ENCODE measurements around the gene STYK1. TPM values are rescaled to one million over a fixed set of nuclear protein-coding genes. Genes with fewer than 3 reads are reported as not detected.

Gene STYK1
- polyA plus RNA-seq, 4 donors, result 1.9 to 8.1 (median 4.8) TPM

DNA sequence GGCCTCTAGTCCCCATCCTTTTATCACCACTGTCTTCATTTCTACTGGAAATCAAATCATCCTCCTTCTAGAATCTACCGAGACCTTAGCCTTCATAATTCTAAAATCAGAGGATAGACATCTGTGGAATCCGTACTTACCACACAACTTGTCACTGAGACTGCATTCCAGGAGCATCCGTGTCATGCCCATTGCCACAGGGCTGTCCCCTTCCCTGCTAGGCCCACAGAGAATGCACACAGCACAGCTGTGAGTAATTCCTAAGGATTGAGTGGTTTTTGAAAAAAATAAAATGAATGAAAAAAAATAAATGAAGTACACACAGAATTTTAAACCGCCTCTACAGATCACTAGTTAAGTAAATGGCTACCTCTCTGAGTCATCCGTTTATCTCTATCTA is 39.4 kb downstream of the STYK1 start:
- no peak for FAIRE-seq
- WGBS, 3 donors, result 87 to 94% (median 91%) methylated on average over 5 of the region's 5 CpGs

GRCh38 chr12:10633541-10633940 is 40.3 kb downstream of the STYK1 start:
- FAIRE-seq, result no peak
- 73 to 76% (median 74%) methylated on average over 3 of the region's 3 CpGs for WGBS, 3 donors

More for the DNA sequence above, 39.4 kb downstream of the STYK1 start:
- peaks cover 0 to 2% (median 0%) of the 10 kb centered on the region in 3 donors for H3K36me3 ChIP-seq (ENCODE audit: control insufficient read depth in 3 of 3, insufficient read depth in 2 of 3, low read depth in 1 of 3, low read length in 3 of 3)
- DNase-seq, result no peak
- no peak overlapping the region for H3K4me3 ChIP-seq (ENCODE audit: low read depth in 1 of 3, low read length in 3 of 3)
- H3K4me1 ChIP-seq (ENCODE audit: control insufficient read depth in 3 of 3, insufficient read depth in 2 of 3, low read depth in 1 of 3, low read length in 2 of 3), result peaks cover 0 to 4% (median 3%) of the 10 kb centered on the region in 3 donors
- H3K9me3 ChIP-seq (ENCODE audit: control insufficient read depth in 2 of 2, insufficient read depth in 1 of 2, low read depth in 1 of 2, low read length in 1 of 2), result no peaks in the 10 kb centered on the region
- no peak overlapping the region for H3K27ac ChIP-seq (ENCODE audit: low read depth in 1 of 3, low read length in 2 of 3)
- peaks cover 0 to 11% (median 0%) of the 10 kb centered on the region in 3 donors for H3K27me3 ChIP-seq (ENCODE audit: control insufficient read depth in 3 of 3, insufficient read depth in 3 of 3, low read length in 3 of 3)

GRCh38 chr12:10632226-10632625 is 41.6 kb downstream of the STYK1 start:
- peaks cover 0 to 4% (median 0%) of the 10 kb centered on the region in 3 donors for H3K4me1 ChIP-seq (ENCODE audit: control insufficient read depth in 3 of 3, insufficient read depth in 2 of 3, low read depth in 1 of 3, low read length in 2 of 3)
- peaks cover 0 to 7% (median 0%) of the 10 kb centered on the region in 3 donors for H3K27me3 ChIP-seq (ENCODE audit: control insufficient read depth in 3 of 3, insufficient read depth in 3 of 3, low read length in 3 of 3)
- H3K27ac ChIP-seq (ENCODE audit: low read depth in 1 of 3, low read length in 2 of 3), result no peak overlapping the region
- FAIRE-seq (no peak), DNase-seq (no peak)
- H3K9me3 ChIP-seq (ENCODE audit: control insufficient read depth in 2 of 2, insufficient read depth in 1 of 2, low read depth in 1 of 2, low read length in 1 of 2), result no peaks in the 10 kb centered on the region
- H3K4me3 ChIP-seq (ENCODE audit: low read depth in 1 of 3, low read length in 3 of 3), result no peak overlapping the region
- peaks cover 0 to 4% (median 0%) of the 10 kb centered on the region in 3 donors for H3K36me3 ChIP-seq (ENCODE audit: control insufficient read depth in 3 of 3, insufficient read depth in 2 of 3, low read depth in 1 of 3, low read length in 3 of 3)

More at GRCh38 chr12:10633541-10633940, 40.3 kb downstream of the STYK1 start:
- Histone ChIP-seq H3K4me1 (ENCODE audit: control insufficient read depth in 3 of 3, insufficient read depth in 2 of 3, low read depth in 1 of 3, low read length in 2 of 3) (peaks cover 0 to 4% (median 3%) of the 10 kb centered on the region in 3 donors), H3K27me3 (ENCODE audit: control insufficient read depth in 3 of 3, insufficient read depth in 3 of 3, low read length in 3 of 3) (peaks cover 0 to 11% (median 0%) of the 10 kb centered on the region in 3 donors), H3K27ac (ENCODE audit: low read depth in 1 of 3, low read length in 2 of 3) (no peak overlapping the region), H3K9me3 (ENCODE audit: control insufficient read depth in 2 of 2, insufficient read depth in 1 of 2, low read depth in 1 of 2, low read length in 1 of 2) (no peaks in the 10 kb centered on the region), H3K4me3 (ENCODE audit: low read depth in 1 of 3, low read length in 3 of 3) (no peak overlapping the region), H3K36me3 (ENCODE audit: control insufficient read depth in 3 of 3, insufficient read depth in 2 of 3, low read depth in 1 of 3, low read length in 3 of 3) (peaks cover 0 to 4% (median 0%) of the 10 kb centered on the region in 3 donors)
- no peak for DNase-seq

GRCh38 chr12:10624605-10625004 is 49.2 kb downstream of the STYK1 start:
- Histone ChIP-seq H3K27ac (ENCODE audit: low read depth in 1 of 3, low read length in 2 of 3) (no peak overlapping the region), H3K4me3 (ENCODE audit: low read depth in 1 of 3, low read length in 3 of 3) (no peak overlapping the region), H3K4me1 (ENCODE audit: control insufficient read depth in 3 of 3, insufficient read depth in 2 of 3, low read depth in 1 of 3, low read length in 2 of 3) (no peaks in the 10 kb centered on the region), H3K36me3 (ENCODE audit: control insufficient read depth in 3 of 3, insufficient read depth in 2 of 3, low read depth in 1 of 3, low read length in 3 of 3) (peaks cover 0 to 7% (median 0%) of the 10 kb centered on the region in 3 donors), H3K27me3 (ENCODE audit: control insufficient read depth in 3 of 3, insufficient read depth in 3 of 3, low read length in 3 of 3) (peaks cover 0 to 8% (median 0%) of the 10 kb centered on the region in 3 donors), H3K9me3 (ENCODE audit: control insufficient read depth in 2 of 2, insufficient read depth in 1 of 2, low read depth in 1 of 2, low read length in 1 of 2) (no peaks in the 10 kb centered on the region)
- WGBS, 3 donors, result 53 to 71% (median 53%) methylated on average over 3 of the region's 3 CpGs
- no peak for FAIRE-seq
- no peak for DNase-seq

DNA sequence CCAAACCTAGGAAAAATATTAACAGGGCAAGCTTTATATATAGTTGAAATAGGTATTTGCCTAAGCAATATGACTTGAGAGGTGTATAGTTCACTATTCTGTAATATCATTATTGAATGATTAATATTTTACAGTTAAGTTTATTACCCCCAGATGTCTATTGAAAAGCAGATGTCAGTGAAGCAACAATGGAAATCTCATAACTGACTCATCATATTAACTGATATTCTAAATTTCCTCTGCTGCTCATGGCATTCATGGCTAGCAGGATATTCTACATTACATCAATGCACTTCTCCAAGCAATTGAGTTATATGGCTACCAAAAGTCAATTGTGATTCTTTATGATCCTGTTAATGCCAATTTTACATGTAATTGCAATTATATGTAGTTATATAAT is 50.7 kb downstream of the STYK1 start:
- DNase-seq (no peak), FAIRE-seq (no peak)
- H3K36me3 ChIP-seq (ENCODE audit: control insufficient read depth in 3 of 3, insufficient read depth in 2 of 3, low read depth in 1 of 3, low read length in 3 of 3), result peaks cover 0 to 8% (median 0%) of the 10 kb centered on the region in 3 donors
- H3K27ac ChIP-seq (ENCODE audit: low read depth in 1 of 3, low read length in 2 of 3), result no peak overlapping the region
- peaks cover 0 to 8% (median 0%) of the 10 kb centered on the region in 3 donors for H3K27me3 ChIP-seq (ENCODE audit: control insufficient read depth in 3 of 3, insufficient read depth in 3 of 3, low read length in 3 of 3)
- H3K4me3 ChIP-seq (ENCODE audit: low read depth in 1 of 3, low read length in 3 of 3), result no peak overlapping the region
- H3K9me3 ChIP-seq (ENCODE audit: control insufficient read depth in 2 of 2, insufficient read depth in 1 of 2, low read depth in 1 of 2, low read length in 1 of 2), result no peaks in the 10 kb centered on the region
- H3K4me1 ChIP-seq (ENCODE audit: control insufficient read depth in 3 of 3, insufficient read depth in 2 of 3, low read depth in 1 of 3, low read length in 2 of 3), result no peaks in the 10 kb centered on the region

DNA sequence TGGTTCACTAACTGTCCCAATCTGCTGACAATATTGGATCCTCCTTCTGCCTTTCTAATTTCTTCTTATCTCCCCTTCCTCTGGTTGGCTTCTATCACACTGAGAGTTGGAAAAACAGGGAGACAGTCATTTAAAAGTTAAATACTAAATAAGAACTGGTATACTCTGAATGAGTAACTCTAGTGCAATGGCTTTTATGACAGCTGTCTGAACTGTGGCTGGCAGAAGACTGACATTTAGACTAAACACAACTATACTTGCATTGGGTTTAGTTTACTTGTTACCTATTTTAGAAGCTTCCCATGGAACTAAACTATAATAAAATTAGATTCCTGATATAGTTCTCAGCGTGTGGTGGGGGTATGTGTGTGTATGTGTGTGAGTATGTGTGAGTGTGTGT is 52.6 kb downstream of the STYK1 start:
- DNase-seq (no peak), FAIRE-seq (no peak)
- Histone ChIP-seq H3K4me1 (ENCODE audit: control insufficient read depth in 3 of 3, insufficient read depth in 2 of 3, low read depth in 1 of 3, low read length in 2 of 3) (no peaks in the 10 kb centered on the region), H3K36me3 (ENCODE audit: control insufficient read depth in 3 of 3, insufficient read depth in 2 of 3, low read depth in 1 of 3, low read length in 3 of 3) (peaks cover 0 to 8% (median 0%) of the 10 kb centered on the region in 3 donors), H3K27ac (ENCODE audit: low read depth in 1 of 3, low read length in 2 of 3) (no peak overlapping the region), H3K4me3 (ENCODE audit: low read depth in 1 of 3, low read length in 3 of 3) (no peak overlapping the region), H3K27me3 (ENCODE audit: control insufficient read depth in 3 of 3, insufficient read depth in 3 of 3, low read length in 3 of 3) (peaks cover 0 to 8% (median 0%) of the 10 kb centered on the region in 3 donors), H3K9me3 (ENCODE audit: control insufficient read depth in 2 of 2, insufficient read depth in 1 of 2, low read depth in 1 of 2, low read length in 1 of 2) (no peaks in the 10 kb centered on the region)
- 83 to 93% (median 88%) methylated on average over 1 of the region's 1 CpG for WGBS, 3 donors

DNA sequence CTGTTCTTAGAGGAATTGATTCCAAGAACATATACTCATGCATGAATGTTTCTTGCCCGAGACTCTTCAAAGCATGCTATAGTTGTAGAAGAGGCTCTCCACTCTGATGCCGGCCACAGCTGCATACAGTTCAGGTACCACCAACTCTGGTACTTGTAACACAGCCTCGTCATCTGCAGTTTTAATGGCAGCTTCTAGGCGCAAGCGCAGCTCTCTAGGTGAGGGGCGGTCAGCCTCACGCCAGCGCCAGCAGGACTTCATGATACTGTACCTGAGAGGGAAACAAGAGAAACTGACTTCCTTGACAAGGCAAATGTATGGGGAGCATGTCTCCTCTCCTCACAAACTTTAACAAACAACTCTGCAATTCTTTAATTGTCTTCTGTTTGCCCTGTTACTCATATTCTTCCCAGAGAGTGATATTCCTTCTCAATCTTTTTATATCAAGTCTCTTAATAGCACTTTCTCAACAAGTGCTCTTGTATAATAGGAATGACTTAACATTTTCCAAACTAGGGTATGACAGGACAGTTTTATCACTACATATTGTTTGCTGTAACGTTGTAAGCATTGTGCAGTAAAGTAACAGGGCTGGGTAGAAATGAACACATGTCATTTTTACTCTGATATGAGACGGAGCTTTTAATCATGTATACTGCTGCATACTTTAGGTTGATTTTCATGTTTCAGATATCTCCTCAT is 53.6 kb downstream of the STYK1 start:
- WGBS, 3 donors, result 85 to 88% (median 88%) methylated on average over 10 of the region's 10 CpGs
- no peak overlapping the region for H3K4me3 ChIP-seq (ENCODE audit: low read depth in 1 of 3, low read length in 3 of 3)
- no peak overlapping the region for H3K27ac ChIP-seq (ENCODE audit: low read depth in 1 of 3, low read length in 2 of 3)
- peaks cover 0 to 8% (median 0%) of the 10 kb centered on the region in 3 donors for H3K27me3 ChIP-seq (ENCODE audit: control insufficient read depth in 3 of 3, insufficient read depth in 3 of 3, low read length in 3 of 3)
- peaks cover 0 to 8% (median 0%) of the 10 kb centered on the region in 3 donors for H3K36me3 ChIP-seq (ENCODE audit: control insufficient read depth in 3 of 3, insufficient read depth in 2 of 3, low read depth in 1 of 3, low read length in 3 of 3)
- H3K9me3 ChIP-seq (ENCODE audit: control insufficient read depth in 2 of 2, insufficient read depth in 1 of 2, low read depth in 1 of 2, low read length in 1 of 2), result no peaks in the 10 kb centered on the region
- H3K4me1 ChIP-seq (ENCODE audit: control insufficient read depth in 3 of 3, insufficient read depth in 2 of 3, low read depth in 1 of 3, low read length in 2 of 3), result no peaks in the 10 kb centered on the region
- FAIRE-seq, result no peak
- DNase-seq, result no peak

DNA sequence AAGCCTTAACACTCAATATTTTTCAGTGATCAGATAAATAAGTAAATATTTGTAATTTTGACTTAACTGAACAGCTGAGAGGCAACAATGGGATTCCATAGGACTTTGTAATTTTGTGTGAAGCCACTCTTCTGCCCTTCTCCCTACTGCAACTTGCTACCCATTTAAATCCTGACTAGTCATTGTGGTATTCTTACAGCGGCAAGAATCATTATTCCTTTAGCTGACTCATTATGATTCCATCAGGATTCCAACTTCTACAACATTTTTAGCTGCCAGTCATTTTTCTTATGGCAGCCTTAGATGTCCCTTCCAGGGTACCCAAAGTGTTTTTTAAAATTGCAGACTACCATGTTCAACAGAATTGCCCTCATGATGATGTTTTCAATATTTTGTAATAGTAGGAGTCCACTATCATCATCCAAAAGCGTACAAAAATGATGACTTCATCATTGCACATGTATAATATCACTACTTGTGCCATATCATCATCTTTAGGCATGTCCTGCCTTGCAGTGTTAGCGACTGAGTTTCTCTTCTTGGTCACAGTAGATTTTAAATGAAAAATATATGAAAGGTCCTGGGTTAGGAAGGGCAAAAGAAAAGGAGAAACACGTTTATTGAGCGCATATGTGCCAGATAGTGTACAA is 55.4 kb downstream of the STYK1 start:
- Histone ChIP-seq H3K27me3 (ENCODE audit: control insufficient read depth in 3 of 3, insufficient read depth in 3 of 3, low read length in 3 of 3) (peaks cover 0 to 6% (median 0%) of the 10 kb centered on the region in 3 donors), H3K9me3 (ENCODE audit: control insufficient read depth in 2 of 2, insufficient read depth in 1 of 2, low read depth in 1 of 2, low read length in 1 of 2) (no peaks in the 10 kb centered on the region), H3K4me3 (ENCODE audit: low read depth in 1 of 3, low read length in 3 of 3) (no peak overlapping the region), H3K4me1 (ENCODE audit: control insufficient read depth in 3 of 3, insufficient read depth in 2 of 3, low read depth in 1 of 3, low read length in 2 of 3) (no peaks in the 10 kb centered on the region), H3K27ac (ENCODE audit: low read depth in 1 of 3, low read length in 2 of 3) (no peak overlapping the region), H3K36me3 (ENCODE audit: control insufficient read depth in 3 of 3, insufficient read depth in 2 of 3, low read depth in 1 of 3, low read length in 3 of 3) (peaks cover 0 to 8% (median 0%) of the 10 kb centered on the region in 3 donors)
- WGBS, 3 donors, result 77 to 92% (median 78%) methylated on average over 5 of the region's 5 CpGs
- DNase-seq (no peak), FAIRE-seq (no peak)

All from small intestine (tissue), 7 donors.